DMS 273 treated with DMSO at 0.1 percent for 48 hours (cell line): ENCODE measurements around the gene POP4.

ENCODE experiments used
- DNase-seq: peaks from one replicate; lab custom pipeline; 2025; lab: John Stamatoyannopoulos, UW

Gene POP4

GRCh38 chr19:29629836-29630534 is 23.9 kb downstream of the POP4 start:
- no peak for DNase-seq

GRCh38 chr19:29630655-29631054 is 24.6 kb downstream of the POP4 start:
- DNase-seq: no peak

- DNase-seq: no peak
Measured at GRCh38 chr19:29631450-29631849, 25.4 kb downstream of the POP4 start.

- no peak for DNase-seq
Measured at GRCh38 chr19:29634002-29634401, 27.9 kb downstream of the POP4 start.

GRCh38 chr19:29634423-29635130 is 28.5 kb downstream of the POP4 start:
- DNase-seq: no peak

- no peak for DNase-seq
Measured at GRCh38 chr19:29635963-29636362, 29.9 kb downstream of the POP4 start.

GRCh38 chr19:29636553-29637360 is 30.7 kb downstream of the POP4 start:
- no peak for DNase-seq

- no peak for DNase-seq
Measured at GRCh38 chr19:29639086-29639485, 33.0 kb downstream of the POP4 start.

- DNase-seq: no peak
Measured at GRCh38 chr19:29640231-29640630, 34.1 kb downstream of the POP4 start.

GRCh38 chr19:29641597-29641996 is 35.5 kb downstream of the POP4 start:
- DNase-seq: no peak

GRCh38 chr19:29643361-29643935 is 37.4 kb downstream of the POP4 start:
- no peak for DNase-seq

GRCh38 chr19:29644210-29644609 is 38.1 kb downstream of the POP4 start:
- DNase-seq: no peak

GRCh38 chr19:29645491-29645867 is 39.4 kb downstream of the POP4 start:
- no peak for DNase-seq

GRCh38 chr19:29645911-29646310 is 39.8 kb downstream of the POP4 start:
- DNase-seq: no peak

GRCh38 chr19:29650772-29651387 is 44.8 kb downstream of the POP4 start:
- DNase-seq: no peak

GRCh38 chr19:29651622-29652394 is 45.7 kb downstream of the POP4 start:
- no peak for DNase-seq

GRCh38 chr19:29653398-29653797 is 47.3 kb downstream of the POP4 start:
- DNase-seq: no peak

GRCh38 chr19:29655648-29656335 is 49.7 kb downstream of the POP4 start:
- DNase-seq: no peak

GRCh38 chr19:29658221-29658991 is 52.3 kb downstream of the POP4 start:
- no peak for DNase-seq

- DNase-seq: no peak
Measured at GRCh38 chr19:29660835-29661234, 54.8 kb downstream of the POP4 start.
